Measurements from ENCODE around the gene CIAO1. TPM values are rescaled to one million over a fixed set of nuclear protein-coding genes. Genes with fewer than 3 reads are reported as not detected.
"Not testable (repeated sequence)": the region's sequence is repeated elsewhere in the genome, so short reads cannot be mapped to it uniquely, and the experiment has no call there.

The CIAO1 gene
- polyA plus RNA-seq, 6 donors from 2014 or later = 57.8 to 101 (median 92.2) TPM

- no peaks in the 10 kb centered on the region for H3K9me3 Mint-ChIP-seq
- H3K4me3 Mint-ChIP-seq = no peak overlapping the region
- H3K27me3 Mint-ChIP-seq = no peaks in the 10 kb centered on the region
- no peak for ATAC-seq (ENCODE audit: low read depth in 2 of 2)
- peaks cover 21 to 26% of the 10 kb centered on the region in 2 donors for H3K36me3 Mint-ChIP-seq
- peaks cover 37 to 55% (median 52%) of the 10 kb centered on the region in 3 donors for H3K4me1 Mint-ChIP-seq
- H3K27ac Mint-ChIP-seq = peak overlapping the region in 2 of 6 donors; percentile 77 to 85
- no peak for DNase-seq
Observed at GRCh38 chr2:96253006-96253405, 13.0 kb upstream of the CIAO1 start.

GRCh38 chr2:96254571-96254970, 11.5 kb upstream of the CIAO1 start:
- Mint-ChIP-seq H3K4me1 (peaks cover 49 to 70% (median 67%) of the 10 kb centered on the region in 3 donors), H3K9me3 (no peaks in the 10 kb centered on the region), H3K36me3 (peaks cover 21 to 26% of the 10 kb centered on the region in 2 donors), H3K4me3 (no peak overlapping the region), H3K27me3 (no peaks in the 10 kb centered on the region), H3K27ac (peak overlapping the region in 4 of 6 donors; percentile 16 to 77 (median 58))
- no peak for DNase-seq
- ATAC-seq (ENCODE audit: low read depth in 2 of 2) = no peak

GRCh38 chr2:96256611-96257113, 9.4 kb upstream of the CIAO1 start:
- peak overlapping the region; percentile 62 to 87 (median 82) for H3K4me3 Mint-ChIP-seq
- H3K36me3 Mint-ChIP-seq = peaks cover 15 to 26% of the 10 kb centered on the region in 2 donors
- H3K27ac Mint-ChIP-seq = peak overlapping the region; percentile 82 to 99 (median 95)
- ATAC-seq (ENCODE audit: low read depth in 2 of 2) = peak; percentile 55 to 60
- peaks cover 55 to 82% (median 79%) of the 10 kb centered on the region in 3 donors for H3K4me1 Mint-ChIP-seq
- no peaks in the 10 kb centered on the region for H3K9me3 Mint-ChIP-seq
- H3K27me3 Mint-ChIP-seq = no peaks in the 10 kb centered on the region
- DNase-seq = peak; percentile 35

GRCh38 chr2:96257744-96258143, 8.3 kb upstream of the CIAO1 start:
- Mint-ChIP-seq H3K27ac (peak overlapping the region; percentile 47 to 99 (median 87)), H3K4me3 (peak overlapping the region; percentile 6 to 87 (median 82)), H3K36me3 (peaks cover 8 to 17% of the 10 kb centered on the region in 2 donors), H3K4me1 (peaks cover 55 to 90% (median 79%) of the 10 kb centered on the region in 3 donors)
- not testable (repeated sequence) for H3K27me3 Mint-ChIP-seq; H3K9me3 Mint-ChIP-seq; ATAC-seq (ENCODE audit: low read depth in 2 of 2); DNase-seq

GRCh38 chr2:96258166-96259022, 7.6 kb upstream of the CIAO1 start:
- peak overlapping the region; percentile 71 to 96 (median 92) for H3K27ac Mint-ChIP-seq
- DNase-seq = no peak
- no peaks in the 10 kb centered on the region for H3K9me3 Mint-ChIP-seq
- peak overlapping the region in 7 of 8 donors; percentile 40 to 87 (median 81) for H3K4me3 Mint-ChIP-seq
- peaks cover 55 to 93% (median 78%) of the 10 kb centered on the region in 3 donors for H3K4me1 Mint-ChIP-seq
- no peaks in the 10 kb centered on the region for H3K27me3 Mint-ChIP-seq
- no peak for ATAC-seq (ENCODE audit: low read depth in 2 of 2)
- H3K36me3 Mint-ChIP-seq = peaks cover 7 to 12% of the 10 kb centered on the region in 2 donors

GRCh38 chr2:96259497-96259921, 6.5 kb upstream of the CIAO1 start:
- peaks cover 0 to under 1% of the 10 kb centered on the region in 2 donors for H3K36me3 Mint-ChIP-seq
- ATAC-seq (ENCODE audit: low read depth in 2 of 2) (peak; percentile 51 to 55), DNase-seq (peak; percentile 23)
- no peaks in the 10 kb centered on the region for H3K9me3 Mint-ChIP-seq
- peaks cover 55 to 94% (median 78%) of the 10 kb centered on the region in 3 donors for H3K4me1 Mint-ChIP-seq
- peak overlapping the region; percentile 79 to 96 (median 92) for H3K27ac Mint-ChIP-seq
- H3K4me3 Mint-ChIP-seq = peak overlapping the region; percentile 38 to 85 (median 70)
- H3K27me3 Mint-ChIP-seq = no peaks in the 10 kb centered on the region

- Mint-ChIP-seq H3K27me3 (no peaks in the 10 kb centered on the region), H3K27ac (peak overlapping the region; percentile 71 to 99 (median 94)), H3K9me3 (no peaks in the 10 kb centered on the region), H3K4me3 (peak overlapping the region; percentile 59 to 87 (median 76)), H3K4me1 (peaks cover 51 to 89% (median 74%) of the 10 kb centered on the region in 3 donors), H3K36me3 (no peaks in the 10 kb centered on the region)
- ATAC-seq (ENCODE audit: low read depth in 2 of 2) = peak; percentile 41 to 48
- DNase-seq = peak; percentile 17
Observed at GRCh38 chr2:96260387-96261260, 5.4 kb upstream of the CIAO1 start.

- ATAC-seq (ENCODE audit: low read depth in 2 of 2) (no peak), DNase-seq (no peak)
- H3K36me3 Mint-ChIP-seq = no peaks in the 10 kb centered on the region
- peaks cover 52 to 82% (median 69%) of the 10 kb centered on the region in 3 donors for H3K4me1 Mint-ChIP-seq
- H3K9me3 Mint-ChIP-seq = no peaks in the 10 kb centered on the region
- H3K27ac Mint-ChIP-seq = peak overlapping the region in 3 of 6 donors; percentile 14 to 94 (median 18)
- H3K27me3 Mint-ChIP-seq = no peaks in the 10 kb centered on the region
- peak overlapping the region in 3 of 8 donors; percentile 30 to 70 (median 59) for H3K4me3 Mint-ChIP-seq
Observed at GRCh38 chr2:96261328-96262003, 4.6 kb upstream of the CIAO1 start.

- ATAC-seq (ENCODE audit: low read depth in 2 of 2) (no peak), DNase-seq (no peak)
- Mint-ChIP-seq H3K27ac (no peak overlapping the region), H3K27me3 (no peaks in the 10 kb centered on the region), H3K9me3 (no peaks in the 10 kb centered on the region), H3K36me3 (no peaks in the 10 kb centered on the region), H3K4me3 (peak overlapping the region in 2 of 8 donors; percentile 1 to 32), H3K4me1 (peaks cover 49 to 82% (median 64%) of the 10 kb centered on the region in 3 donors)
Observed at GRCh38 chr2:96262306-96262705, 3.7 kb upstream of the CIAO1 start.

GRCh38 chr2:96264086-96264485, 1.9 kb upstream of the CIAO1 start:
- H3K4me1 Mint-ChIP-seq = peaks cover 37 to 78% (median 46%) of the 10 kb centered on the region in 3 donors
- H3K27ac Mint-ChIP-seq = peak overlapping the region in 3 of 6 donors; percentile 79 to 93 (median 88)
- peaks cover 6 to 9% of the 10 kb centered on the region in 2 donors for H3K36me3 Mint-ChIP-seq
- H3K4me3 Mint-ChIP-seq = peak overlapping the region; percentile 17 to 96 (median 90)
- no peaks in the 10 kb centered on the region for H3K27me3 Mint-ChIP-seq
- ATAC-seq (ENCODE audit: low read depth in 2 of 2) (no peak), DNase-seq (no peak)
- no peaks in the 10 kb centered on the region for H3K9me3 Mint-ChIP-seq

- Mint-ChIP-seq H3K27ac (peak overlapping the region; percentile 79 to 98 (median 92)), H3K9me3 (no peaks in the 10 kb centered on the region), H3K4me1 (peaks cover 29 to 71% (median 39%) of the 10 kb centered on the region in 3 donors), H3K36me3 (peaks cover 6 to 9% of the 10 kb centered on the region in 2 donors), H3K27me3 (no peaks in the 10 kb centered on the region), H3K4me3 (peak overlapping the region; percentile 82 to 96 (median 92))
- peak in 1 of 2 donors; percentile 1 for ATAC-seq (ENCODE audit: low read depth in 2 of 2)
- peak; percentile 37 for DNase-seq
Observed at GRCh38 chr2:96264656-96265348, 1.2 kb upstream of the CIAO1 start.

- Mint-ChIP-seq H3K4me3 (peak overlapping the region; percentile 82 to 97 (median 96)), H3K27me3 (no peaks in the 10 kb centered on the region), H3K27ac (peak overlapping the region; percentile 42 to 90 (median 69)), H3K4me1 (peaks cover 27 to 65% (median 33%) of the 10 kb centered on the region in 3 donors), H3K9me3 (no peaks in the 10 kb centered on the region), H3K36me3 (peaks cover 6 to 9% of the 10 kb centered on the region in 2 donors)
- DNase-seq (peak; percentile 27), ATAC-seq (ENCODE audit: low read depth in 2 of 2) (peak; percentile 16 to 17)
Observed at GRCh38 chr2:96265349-96265839, 631 bp upstream of the CIAO1 start.
